Activated naive CD8-positive, alpha-beta T cell treated with anti-CD3 and anti-CD28 coated beads, Interleukin-2, amount 10 ng/mL, durations not matched to agents 7 days and 5 days (primary cell): ENCODE results near the gene SCUBE2. TPM values are rescaled to one million over a fixed set of nuclear protein-coding genes. Genes with fewer than 3 reads are reported as not detected.
"Not testable (repeated sequence)": the region's sequence is repeated elsewhere in the genome, so short reads cannot be mapped to it uniquely, and the experiment has no call there.

Experiments used
- ATAC-seq: fragments of 150-1000 bp; cut with Tn5 transposase; one replicate; pipeline ENCODE4 v1.10.0; 2021; ENCODE audit warnings: low read depth, moderate library complexity
- POLR2A ChIA-PET: fragments of 350-600 bp; sonication (Branson Sonifier 250); formaldehyde crosslinking; loops from one replicate; lab custom pipeline; 2021; ENCODE audit warnings: antibody characterized with exemption; lab: Charles Lee
- DNase-seq: peaks from one replicate; pipeline ENCODE4 v3.0.0; 2021
- H3K27ac Mint-ChIP-seq: one replicate; pipeline ENCODE4 v1.8.0; 2022; ENCODE audit warnings: mild to moderate bottlenecking, mixed read lengths
- H3K27me3 Mint-ChIP-seq: one replicate; pipeline ENCODE4 v1.8.0; 2022; ENCODE audit warnings: mild to moderate bottlenecking, moderate library complexity, mixed read lengths
- H3K36me3 Mint-ChIP-seq: one replicate; pipeline ENCODE4 v1.8.0; 2021; ENCODE audit warnings: mild to moderate bottlenecking, mixed read lengths
- H3K4me1 Mint-ChIP-seq: one replicate; pipeline ENCODE4 v1.8.0; 2021; ENCODE audit warnings: mixed read lengths
- H3K4me3 Mint-ChIP-seq: one replicate; pipeline ENCODE4 v1.8.0; 2022; ENCODE audit warnings: mild to moderate bottlenecking, moderate library complexity, mixed read lengths
- H3K9me3 Mint-ChIP-seq: one replicate; pipeline ENCODE4 v1.8.0; 2021; ENCODE audit warnings: mixed read lengths
- total RNA-seq, 2 experiments: library from RNA; stranded (reverse); gene quantifications; one replicate each; pipeline ENCODE4 v1.2.3, GENCODE V29; 2021

Gene SCUBE2
- total RNA-seq, 2 experiments from 2014 or later = not detected

- ATAC-seq = no peak
- POLR2A ChIA-PET = no interaction called here
- H3K9me3 Mint-ChIP-seq = no peaks in the 10 kb centered on the region
These were observed 33.9 kb upstream of the SCUBE2 start for GRCh38 chr11:9125185-9125886.

GRCh38 chr11:9123595-9124304 is 32.4 kb upstream of the SCUBE2 start:
- peaks cover 8% of the 10 kb centered on the region for H3K36me3 Mint-ChIP-seq
- POLR2A ChIA-PET = no interaction called here
- no peaks in the 10 kb centered on the region for H3K9me3 Mint-ChIP-seq
- no peak for ATAC-seq
- no peak for DNase-seq
- H3K27me3 Mint-ChIP-seq = peaks cover 5% of the 10 kb centered on the region
- no peak overlapping the region for H3K27ac Mint-ChIP-seq
- no peak overlapping the region for H3K4me3 Mint-ChIP-seq
- peaks cover 5% of the 10 kb centered on the region for H3K4me1 Mint-ChIP-seq

More at GRCh38 chr11:9125185-9125886, 33.9 kb upstream of the SCUBE2 start:
- Mint-ChIP-seq H3K36me3 (peaks cover 10% of the 10 kb centered on the region), H3K4me3 (no peak overlapping the region), H3K27me3 (peaks cover 5% of the 10 kb centered on the region), H3K4me1 (peaks cover 5% of the 10 kb centered on the region), H3K27ac (no peak overlapping the region)
- no peak for DNase-seq

DNA sequence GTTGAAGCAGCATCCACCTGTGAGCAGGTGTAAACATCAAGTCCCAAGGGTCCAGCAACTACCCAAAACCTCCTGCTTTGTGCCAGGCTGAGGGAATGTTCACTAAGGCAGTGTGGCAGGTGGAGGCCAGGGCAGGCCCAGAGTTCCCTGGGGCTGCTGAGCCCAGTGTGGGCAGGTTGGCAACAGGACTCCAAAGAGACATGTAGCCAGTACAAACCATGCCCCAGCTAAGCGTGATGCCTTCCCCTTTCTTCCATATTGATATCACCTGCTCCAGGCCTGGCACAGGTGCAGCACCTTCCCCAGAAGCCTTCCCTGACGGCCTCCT is 30.0 kb upstream of the SCUBE2 start:
- Mint-ChIP-seq H3K27ac (no peak overlapping the region), H3K36me3 (no peaks in the 10 kb centered on the region), H3K4me1 (peaks cover under 1% of the 10 kb centered on the region), H3K27me3 (peaks cover 3% of the 10 kb centered on the region), H3K4me3 (no peak overlapping the region), H3K9me3 (no peaks in the 10 kb centered on the region)
- POLR2A ChIA-PET = no interaction called here
- DNase-seq = no peak
- no peak for ATAC-seq

DNA sequence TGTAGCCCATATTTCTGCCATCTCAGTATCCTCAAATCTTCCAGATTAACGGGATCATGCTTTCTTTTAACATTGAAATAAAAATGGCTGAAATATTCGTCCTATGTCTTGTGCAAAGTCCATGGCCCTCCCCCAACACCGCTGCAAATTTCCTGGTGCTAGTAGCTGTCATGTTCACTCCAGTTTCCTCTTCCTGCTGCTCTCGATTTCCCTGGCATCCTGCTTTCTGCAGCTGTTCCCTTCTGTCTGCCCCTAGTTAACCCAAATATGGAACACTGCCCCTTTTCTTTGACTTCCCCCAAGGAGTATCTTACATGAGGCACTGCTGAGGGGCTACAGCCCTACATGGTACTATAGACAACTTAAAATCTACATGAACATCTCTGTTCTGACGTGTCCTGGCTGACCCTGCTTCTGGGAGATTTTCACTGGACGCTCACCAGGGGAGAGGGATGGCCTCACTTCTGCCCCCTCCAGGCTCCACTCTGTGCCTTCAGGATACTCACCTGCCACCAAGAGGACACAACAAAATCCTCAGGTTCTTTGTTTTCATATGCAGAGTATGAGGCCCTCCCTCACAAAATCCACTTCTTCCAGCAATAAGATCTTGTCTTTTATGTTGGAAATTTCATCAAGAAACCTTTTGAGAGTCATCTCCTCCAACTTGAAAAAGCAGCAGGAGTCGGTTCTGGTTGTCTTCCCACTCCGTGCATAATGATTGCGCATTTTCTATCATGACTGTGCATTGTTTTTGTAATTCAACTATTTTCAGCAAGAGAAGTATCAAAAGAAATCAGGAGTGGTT is 29.5 kb upstream of the SCUBE2 start:
- Mint-ChIP-seq H3K9me3 (no peaks in the 10 kb centered on the region), H3K4me3 (no peak overlapping the region), H3K4me1 (no peaks in the 10 kb centered on the region), H3K27me3 (peaks cover 3% of the 10 kb centered on the region), H3K36me3 (no peaks in the 10 kb centered on the region), H3K27ac (no peak overlapping the region)
- ATAC-seq = no peak
- no peak for DNase-seq
- POLR2A ChIA-PET = no interaction called here

DNA sequence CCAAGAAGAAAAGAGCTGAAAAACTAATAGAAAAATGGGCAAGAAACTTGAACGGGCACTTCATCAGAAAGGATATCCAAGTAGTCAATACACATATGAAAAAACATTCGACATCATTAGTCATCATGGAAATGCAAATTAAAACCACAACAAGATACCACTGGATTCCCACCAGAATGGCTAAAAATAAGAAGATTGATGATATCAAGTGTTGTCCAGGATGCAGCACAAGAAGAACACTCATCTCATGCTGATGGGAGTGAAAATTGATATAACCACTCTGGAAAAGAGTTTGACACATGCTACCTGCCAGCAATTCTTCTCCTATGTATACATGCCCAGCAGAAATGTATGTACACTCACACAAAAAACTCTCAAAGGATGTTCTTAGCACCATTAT is 26.9 kb upstream of the SCUBE2 start:
- ATAC-seq (no peak), DNase-seq (no peak)
- Mint-ChIP-seq H3K9me3 (peaks cover 5% of the 10 kb centered on the region), H3K4me1 (no peaks in the 10 kb centered on the region), H3K4me3 (no peak overlapping the region), H3K36me3 (no peaks in the 10 kb centered on the region), H3K27me3 (no peaks in the 10 kb centered on the region), H3K27ac (no peak overlapping the region)
- POLR2A ChIA-PET = no interaction called here

GRCh38 chr11:9112075-9112474 is 20.7 kb upstream of the SCUBE2 start:
- Mint-ChIP-seq H3K4me3 (no peak overlapping the region), H3K27me3 (peaks cover 16% of the 10 kb centered on the region), H3K27ac (no peak overlapping the region), H3K9me3 (peaks cover 14% of the 10 kb centered on the region), H3K4me1 (no peaks in the 10 kb centered on the region), H3K36me3 (peaks cover 7% of the 10 kb centered on the region)
- no peak for ATAC-seq
- no peak for DNase-seq
- POLR2A ChIA-PET = no interaction called here

DNA sequence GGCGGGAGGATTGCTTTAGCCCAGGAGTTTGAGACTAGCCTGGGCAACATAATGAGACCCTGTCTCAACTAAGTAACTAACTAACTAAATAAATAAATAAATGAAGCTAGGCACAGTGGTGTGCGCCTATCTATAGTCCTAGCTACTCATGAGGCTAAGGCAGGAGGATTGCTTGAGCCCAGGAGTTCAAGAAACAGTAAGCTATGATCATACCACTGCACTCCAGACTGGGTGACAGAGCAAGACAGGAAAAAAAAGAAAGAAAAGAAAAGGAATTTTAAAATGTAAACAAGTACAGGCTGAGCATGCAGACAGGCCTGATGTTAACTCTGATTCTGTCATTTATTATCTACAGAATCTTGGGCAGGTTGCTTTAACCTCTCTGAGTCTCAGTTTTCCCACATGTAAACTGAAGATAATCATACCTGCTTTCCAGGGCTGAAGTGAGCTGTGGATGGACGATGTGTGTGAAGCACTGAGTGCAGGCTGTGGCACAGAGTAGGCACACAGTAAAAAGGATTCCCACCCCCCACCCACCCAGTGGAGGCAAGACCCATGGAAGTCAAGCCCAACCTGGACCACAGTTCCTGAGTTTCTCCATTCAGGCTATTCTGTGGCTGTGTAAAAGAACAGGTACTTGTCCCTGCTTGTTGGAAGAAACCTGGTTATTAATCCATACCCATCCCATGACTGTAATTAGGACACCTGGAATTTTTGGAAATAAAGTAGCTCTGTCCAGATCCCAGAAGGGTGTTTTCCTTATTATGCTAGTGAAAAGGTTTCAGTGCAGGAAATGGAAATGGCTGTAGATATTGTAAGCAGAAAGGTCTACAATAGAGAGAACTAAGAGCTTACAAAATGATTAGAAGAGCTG is 18.7 kb upstream of the SCUBE2 start:
- peaks cover 14% of the 10 kb centered on the region for H3K9me3 Mint-ChIP-seq
- H3K4me1 Mint-ChIP-seq = no peaks in the 10 kb centered on the region
- POLR2A ChIA-PET = no interaction called here
- DNase-seq (no peak), ATAC-seq (no peak)
- H3K4me3 Mint-ChIP-seq = no peak overlapping the region
- no peak overlapping the region for H3K27ac Mint-ChIP-seq
- H3K36me3 Mint-ChIP-seq = peaks cover 7% of the 10 kb centered on the region
- peaks cover 25% of the 10 kb centered on the region for H3K27me3 Mint-ChIP-seq

GRCh38 chr11:9104580-9104979 is 13.2 kb upstream of the SCUBE2 start:
- POLR2A ChIA-PET = no interaction called here
- no peak for ATAC-seq
- H3K27me3 Mint-ChIP-seq = peaks cover 25% of the 10 kb centered on the region
- H3K27ac Mint-ChIP-seq = no peak overlapping the region
- no peak for DNase-seq
- H3K36me3 Mint-ChIP-seq = no peaks in the 10 kb centered on the region
- no peak overlapping the region for H3K4me3 Mint-ChIP-seq
- no peaks in the 10 kb centered on the region for H3K4me1 Mint-ChIP-seq
- H3K9me3 Mint-ChIP-seq = no peaks in the 10 kb centered on the region

DNA sequence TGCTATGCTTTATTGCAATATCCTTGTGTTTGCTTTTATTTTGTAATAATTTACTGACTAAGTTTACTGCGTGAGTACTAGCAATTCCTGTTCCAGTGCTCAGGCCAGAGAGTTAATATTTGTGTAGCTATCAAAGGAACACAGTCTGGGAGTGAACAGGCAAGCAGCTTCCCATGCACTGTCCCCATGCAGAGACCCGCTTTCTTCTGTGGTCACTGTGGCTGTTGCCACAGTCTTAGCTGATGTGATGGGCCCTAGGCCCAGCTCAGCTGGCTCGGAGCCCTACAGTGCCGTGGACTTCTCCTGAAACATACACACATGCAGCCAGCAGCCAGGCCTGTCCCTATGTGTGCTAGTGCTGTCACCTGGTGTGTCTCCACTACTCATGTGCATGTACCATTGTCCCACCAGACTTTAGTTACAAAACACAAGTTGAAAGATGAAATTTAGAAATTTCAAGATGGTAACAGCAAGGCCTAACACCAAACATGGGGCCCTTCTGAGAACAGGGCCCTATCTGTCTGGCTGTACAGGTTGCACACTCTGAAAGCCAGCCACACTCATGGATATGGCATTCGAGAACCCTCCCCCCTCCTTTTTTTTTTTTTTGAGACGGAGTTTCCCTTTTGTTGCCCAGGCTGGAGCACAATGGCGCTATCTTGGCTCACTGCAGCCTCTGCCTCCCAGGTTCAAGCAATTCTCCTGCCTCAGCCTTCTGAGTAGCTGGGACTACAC is 12.3 kb upstream of the SCUBE2 start:
- no peaks in the 10 kb centered on the region for H3K4me1 Mint-ChIP-seq
- ATAC-seq (no peak), DNase-seq (no peak)
- H3K27ac Mint-ChIP-seq = no peak overlapping the region
- H3K36me3 Mint-ChIP-seq = no peaks in the 10 kb centered on the region
- no peaks in the 10 kb centered on the region for H3K9me3 Mint-ChIP-seq
- peaks cover 23% of the 10 kb centered on the region for H3K27me3 Mint-ChIP-seq
- POLR2A ChIA-PET = no interaction called here
- H3K4me3 Mint-ChIP-seq = no peak overlapping the region

DNA sequence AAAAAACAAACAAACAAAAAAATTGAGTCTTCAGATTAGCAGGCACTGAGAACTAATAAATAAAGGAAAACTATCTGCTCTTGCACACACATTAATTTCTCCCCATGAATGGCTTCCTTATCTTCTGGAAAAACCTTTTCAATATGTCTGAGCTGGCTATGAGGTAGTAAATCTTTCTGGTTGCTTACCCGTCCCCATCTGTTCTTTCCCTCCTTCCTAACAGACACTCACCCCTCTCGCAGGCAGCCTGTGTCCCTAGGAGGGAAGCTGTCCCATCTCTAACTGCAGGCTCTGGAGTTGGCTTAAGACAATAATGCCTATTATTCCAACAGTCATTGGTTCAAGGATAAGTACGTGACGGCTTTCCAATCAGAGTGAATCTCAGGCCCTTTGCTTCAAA is 8.2 kb upstream of the SCUBE2 start:
- Mint-ChIP-seq H3K4me3 (no peak overlapping the region), H3K9me3 (no peaks in the 10 kb centered on the region), H3K27me3 (peaks cover 12% of the 10 kb centered on the region), H3K27ac (no peak overlapping the region), H3K36me3 (no peaks in the 10 kb centered on the region), H3K4me1 (no peaks in the 10 kb centered on the region)
- POLR2A ChIA-PET = no interaction called here
- ATAC-seq = no peak
- no peak for DNase-seq

- H3K9me3 Mint-ChIP-seq, POLR2A ChIA-PET, H3K36me3 Mint-ChIP-seq, H3K4me3 Mint-ChIP-seq, H3K27ac Mint-ChIP-seq, H3K4me1 Mint-ChIP-seq, DNase-seq, ATAC-seq: not testable (repeated sequence)
- H3K27me3 Mint-ChIP-seq = peaks cover 15% of the 10 kb centered on the region
These were observed 7.1 kb upstream of the SCUBE2 start for GRCh38 chr11:9098455-9098854.

DNA sequence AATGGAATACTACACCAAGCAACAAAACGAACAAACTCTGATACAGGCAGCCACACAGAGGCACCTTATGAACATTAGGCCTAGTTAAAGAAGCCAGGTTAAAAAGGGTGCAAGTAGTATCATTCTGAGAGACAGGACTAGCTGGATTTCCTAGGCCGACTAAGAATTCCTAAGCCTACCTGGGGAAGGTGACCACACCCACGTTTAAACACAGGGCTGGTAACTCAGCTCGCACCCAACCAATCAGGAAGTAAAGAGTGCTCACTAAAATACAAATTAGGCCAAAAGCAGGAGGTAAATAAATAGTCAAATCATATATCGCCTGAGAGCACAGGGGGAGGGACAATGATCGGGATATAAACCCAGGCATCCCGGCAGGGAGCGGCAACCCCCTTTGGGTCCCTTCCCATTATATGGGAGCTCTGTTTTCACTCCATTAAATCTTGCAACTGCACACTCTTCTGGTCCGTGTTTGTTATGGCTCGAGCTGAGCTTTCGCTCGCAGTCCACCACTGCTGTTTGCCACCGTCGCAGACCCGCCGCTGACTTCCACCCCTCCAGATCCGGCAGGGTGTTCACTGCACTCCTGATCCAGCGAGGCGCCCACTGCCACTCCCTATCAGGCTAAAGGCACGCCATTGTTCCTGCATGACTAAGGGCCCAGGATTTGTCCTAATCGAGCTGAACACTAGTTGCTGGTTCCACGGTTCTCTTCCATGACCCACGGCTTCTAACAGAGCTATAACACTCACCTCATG is 6.0 kb upstream of the SCUBE2 start:
- H3K27ac Mint-ChIP-seq = not testable (repeated sequence)

More for the DNA sequence above, 6.0 kb upstream of the SCUBE2 start:
- H3K4me3 Mint-ChIP-seq, H3K9me3 Mint-ChIP-seq, ATAC-seq, H3K4me1 Mint-ChIP-seq, H3K36me3 Mint-ChIP-seq, POLR2A ChIA-PET, DNase-seq: not testable (repeated sequence)
- H3K27me3 Mint-ChIP-seq = peaks cover 26% of the 10 kb centered on the region
